TTC549 (cell line): ENCODE data around the gene PTPRF.

Source experiments
- FAIRE-seq: peaks from 2 replicates; lab custom pipeline; 2012; peaks lifted over from hg19 to GRCh38; lab: Jason Lieb, UNC

PTPRF gene

DNA sequence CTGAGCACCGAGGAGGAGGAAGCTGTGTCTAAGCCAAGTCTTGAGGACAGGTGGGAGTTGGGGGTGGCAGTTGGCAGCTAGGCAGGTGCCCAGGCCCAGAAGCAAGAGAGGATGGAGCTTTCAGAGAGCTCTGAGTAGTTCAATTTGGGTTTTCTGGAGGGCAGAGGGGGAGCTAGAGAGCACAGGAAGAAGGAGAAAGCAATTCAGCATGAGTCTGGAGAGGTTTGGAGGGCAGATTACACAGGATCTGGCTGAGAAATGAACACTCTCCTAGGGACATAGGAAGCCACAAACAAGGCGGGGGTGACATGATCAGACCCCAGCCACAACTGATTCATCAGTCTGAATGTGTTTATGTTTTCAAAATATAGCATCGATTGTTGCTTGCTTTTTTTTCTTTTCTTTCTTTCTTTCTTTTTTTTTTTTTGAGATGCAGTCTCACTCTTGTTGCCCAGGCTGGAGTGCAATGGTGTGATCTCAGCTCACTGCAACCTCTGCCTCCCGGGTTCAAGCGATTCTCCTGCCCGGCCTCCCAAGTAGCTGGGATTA, 23.8 kb downstream of the PTPRF start:
- FAIRE-seq, result no peak

DNA sequence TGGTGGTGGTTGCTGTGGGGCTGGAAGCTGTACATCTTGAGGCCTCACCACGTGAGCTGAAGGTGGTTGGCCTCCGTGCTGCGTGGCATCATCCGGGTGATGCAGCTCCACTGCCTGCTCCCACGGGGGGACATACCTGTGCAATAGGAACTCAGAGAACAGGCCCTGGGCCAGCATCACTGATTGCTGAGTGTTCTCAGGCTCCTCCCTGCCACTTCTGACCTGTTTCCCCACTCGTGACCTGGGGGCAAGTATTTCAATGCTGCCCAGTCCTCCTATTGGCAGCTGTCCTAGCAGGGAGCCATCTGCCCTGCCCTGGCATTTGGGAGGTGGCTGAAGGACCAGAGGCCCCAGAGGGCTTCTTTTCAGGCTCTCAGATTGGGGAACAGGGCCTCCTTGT, 26.1 kb downstream of the PTPRF start:
- no peak for FAIRE-seq

DNA sequence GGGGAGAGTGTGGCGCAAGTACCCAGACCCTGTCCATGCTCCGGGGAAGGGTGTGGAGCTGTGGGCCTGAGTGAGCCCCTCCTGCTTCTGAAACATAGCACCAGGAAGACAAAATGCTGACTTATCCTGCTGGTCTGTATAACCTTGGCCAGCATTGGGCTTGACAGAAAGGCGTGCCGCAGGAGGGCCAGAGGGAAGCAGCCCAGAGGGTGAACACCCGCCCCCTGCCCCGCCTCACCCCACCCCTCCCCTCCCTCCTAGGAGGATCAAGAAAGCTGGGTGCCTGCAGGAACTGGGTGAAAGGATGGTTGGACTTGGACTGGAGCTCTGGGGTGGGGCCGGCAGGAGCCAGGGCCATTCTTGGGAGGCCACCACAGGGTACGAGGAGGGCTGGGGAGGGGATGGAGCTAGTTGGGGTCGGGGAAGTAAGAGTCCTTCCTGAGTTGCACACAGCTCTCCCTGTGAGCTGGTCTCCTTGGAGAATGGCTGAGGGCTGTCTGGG, 27.1 kb downstream of the PTPRF start:
- no peak for FAIRE-seq

DNA sequence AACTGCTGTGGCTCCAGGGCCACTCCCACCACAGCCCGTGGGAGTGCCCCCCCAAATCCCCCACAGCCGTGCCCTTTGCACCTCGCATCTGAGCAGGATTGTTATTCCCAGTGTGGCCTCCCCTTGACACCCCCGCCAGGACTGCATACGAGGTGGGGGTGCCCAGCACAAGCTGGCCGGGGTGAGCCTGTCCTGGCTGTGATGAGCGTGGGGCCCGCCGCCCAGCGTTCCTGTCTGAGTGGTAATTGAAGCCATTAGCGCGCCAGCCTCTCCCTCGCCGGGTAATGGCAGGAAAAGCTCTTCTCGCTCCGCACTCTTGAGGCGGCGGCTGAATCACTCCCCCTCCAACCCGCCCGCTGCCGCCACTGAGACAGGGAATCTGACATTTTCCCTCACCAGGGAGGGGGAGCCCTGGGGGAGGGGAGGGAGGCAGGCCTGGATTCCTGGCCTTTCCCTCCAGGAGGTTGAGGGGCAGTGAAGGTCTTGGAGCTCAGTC, 27.7 kb downstream of the PTPRF start:
- no peak for FAIRE-seq

DNA sequence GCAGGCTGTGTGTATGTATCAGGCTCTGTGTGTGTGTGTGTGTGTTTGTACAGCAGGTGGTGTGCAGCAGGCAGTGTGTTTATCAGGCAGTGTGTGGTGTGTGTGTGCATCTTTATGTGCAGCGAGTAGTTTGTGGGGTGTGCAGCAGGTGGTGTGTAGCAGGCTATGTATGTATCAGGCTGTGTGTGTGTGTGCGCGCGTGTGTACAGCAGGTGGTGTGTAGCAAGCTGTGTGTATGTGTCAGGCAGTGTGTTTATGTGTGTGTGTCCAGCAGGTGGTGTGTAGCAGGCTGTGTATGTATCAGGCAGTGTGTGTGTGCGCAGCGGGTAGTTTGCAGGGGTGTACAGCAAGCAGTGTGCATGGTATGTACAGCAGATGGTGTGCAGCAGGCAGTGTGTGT, 29.0 kb downstream of the PTPRF start:
- FAIRE-seq, result no peak

DNA sequence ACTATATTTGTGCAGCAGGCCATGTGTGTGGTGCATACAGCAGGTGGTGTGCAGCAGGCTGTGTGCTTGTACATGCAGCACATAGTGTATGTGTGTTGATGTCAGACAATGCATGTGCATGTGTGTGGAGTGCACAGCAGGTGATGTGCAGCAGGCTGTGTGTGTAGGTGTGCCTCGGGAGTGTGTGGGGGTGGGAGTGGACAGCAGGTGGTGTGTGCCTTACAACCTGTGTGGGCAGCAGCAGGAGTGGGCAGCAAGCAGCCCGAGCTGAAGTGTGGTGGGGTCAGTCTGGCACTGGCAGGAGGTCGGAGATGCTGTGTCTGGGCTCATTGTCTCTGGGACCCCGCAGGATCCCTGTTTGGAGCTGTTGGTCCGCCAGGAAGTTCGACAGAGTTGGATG, 29.6 kb downstream of the PTPRF start:
- no peak for FAIRE-seq

DNA sequence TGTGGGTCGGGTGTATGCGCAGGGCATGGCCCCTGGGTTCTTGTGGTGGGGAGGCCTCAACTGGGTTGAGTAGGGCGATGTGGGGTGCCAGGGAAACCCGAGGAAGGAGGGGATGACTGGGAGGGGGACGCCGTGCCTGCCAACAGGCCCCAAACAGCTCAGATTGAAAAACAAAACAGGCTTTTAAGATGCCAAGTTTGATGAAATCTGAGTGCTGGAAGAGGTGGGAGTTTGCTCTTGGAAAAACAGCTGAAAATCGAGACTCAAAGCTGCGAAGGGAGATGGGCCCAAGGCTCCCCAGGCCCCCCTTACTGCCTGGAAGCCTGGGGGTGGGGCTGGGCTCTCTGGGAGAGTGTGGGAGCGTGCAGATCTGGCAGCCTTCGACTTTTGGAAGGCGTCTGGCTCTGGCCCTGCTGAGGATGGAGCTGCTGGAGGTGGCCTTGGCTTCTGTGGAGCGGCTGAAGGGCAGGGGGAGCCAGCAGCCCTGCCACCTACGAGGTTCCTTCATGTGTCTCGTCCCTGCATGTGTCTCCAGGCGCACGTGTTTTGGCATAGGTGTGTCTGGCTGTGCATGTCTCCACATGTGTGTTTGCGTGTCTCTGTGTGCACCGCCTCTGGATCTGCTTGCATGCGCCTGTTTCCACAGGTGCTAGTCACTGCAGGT, 33.3 kb downstream of the PTPRF start:
- no peak for FAIRE-seq

DNA sequence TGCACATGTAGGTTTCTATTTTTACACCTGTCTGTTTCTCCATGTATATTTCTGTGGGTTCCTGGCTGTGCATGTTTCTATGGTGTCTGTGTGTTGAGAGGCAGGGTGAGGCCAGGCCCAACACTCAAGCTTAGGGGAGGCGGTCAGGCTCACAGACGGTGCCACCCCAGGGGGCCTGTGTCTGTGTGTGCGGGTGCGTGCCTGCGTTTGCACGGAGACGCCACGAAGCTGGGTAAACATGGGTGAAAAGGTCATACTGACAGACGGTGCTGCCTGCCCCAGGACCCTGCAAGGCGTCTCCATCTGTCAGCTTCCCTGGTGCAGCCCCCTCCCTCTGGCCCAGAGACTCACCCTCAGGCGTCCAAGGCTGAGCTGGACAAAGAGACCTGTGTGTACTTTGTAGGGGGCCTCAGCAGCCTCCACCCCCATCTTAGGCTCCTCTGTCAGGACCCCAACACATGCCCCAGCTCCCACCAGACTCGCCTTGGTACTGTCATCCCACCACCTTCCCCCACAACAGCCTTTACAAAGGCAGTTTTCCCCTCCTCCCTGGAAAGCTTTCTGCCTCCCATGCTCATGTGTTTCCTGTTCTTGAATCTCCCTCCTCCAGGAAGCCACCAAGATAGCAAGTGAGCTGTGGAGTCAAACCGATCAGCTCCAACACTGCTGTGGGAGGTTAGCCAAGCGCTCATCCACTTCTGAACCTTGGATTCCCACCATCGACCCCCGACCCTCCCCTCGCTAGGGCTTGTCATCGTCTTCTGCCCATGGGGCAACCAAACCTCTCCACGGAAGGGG, 34.1 kb downstream of the PTPRF start:
- no peak for FAIRE-seq

DNA sequence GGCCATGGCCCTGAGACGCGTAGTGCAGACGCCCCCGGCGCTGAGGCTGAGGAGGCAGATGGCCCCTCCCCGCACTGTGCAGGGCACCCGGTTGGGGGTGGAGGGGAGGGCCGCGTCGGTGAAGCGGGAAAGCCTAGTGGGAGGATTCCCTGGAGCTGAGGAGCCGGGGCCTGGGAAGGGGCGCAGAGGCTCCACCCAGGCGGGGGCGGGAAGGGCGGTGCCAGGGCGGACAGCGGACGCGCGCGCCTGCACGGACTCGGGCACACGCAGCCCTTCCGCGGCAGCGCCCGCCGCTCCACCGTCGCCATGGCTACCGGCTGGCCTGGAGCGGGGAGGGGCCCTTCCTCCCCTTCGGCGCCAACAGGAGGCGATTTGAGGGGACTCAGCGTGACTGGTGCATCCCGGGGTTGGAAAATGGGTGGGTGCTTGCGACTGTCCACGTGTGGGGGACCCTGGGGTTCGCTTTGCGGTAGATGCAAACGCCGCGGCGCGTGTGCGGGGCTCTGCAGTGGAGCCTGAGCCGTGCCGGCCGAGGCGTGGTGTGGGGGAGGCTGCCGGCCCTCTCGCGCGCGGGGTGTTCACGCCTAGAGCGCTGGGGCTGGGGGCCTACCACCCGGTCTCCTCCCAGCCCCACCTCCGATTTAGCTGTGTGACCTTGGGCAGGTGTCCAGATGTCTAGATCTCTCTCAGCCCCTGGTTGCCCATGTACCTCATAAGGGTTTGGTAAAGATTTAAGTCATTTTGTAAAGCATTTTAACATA, 35.1 kb downstream of the PTPRF start:
- no peak for FAIRE-seq

DNA sequence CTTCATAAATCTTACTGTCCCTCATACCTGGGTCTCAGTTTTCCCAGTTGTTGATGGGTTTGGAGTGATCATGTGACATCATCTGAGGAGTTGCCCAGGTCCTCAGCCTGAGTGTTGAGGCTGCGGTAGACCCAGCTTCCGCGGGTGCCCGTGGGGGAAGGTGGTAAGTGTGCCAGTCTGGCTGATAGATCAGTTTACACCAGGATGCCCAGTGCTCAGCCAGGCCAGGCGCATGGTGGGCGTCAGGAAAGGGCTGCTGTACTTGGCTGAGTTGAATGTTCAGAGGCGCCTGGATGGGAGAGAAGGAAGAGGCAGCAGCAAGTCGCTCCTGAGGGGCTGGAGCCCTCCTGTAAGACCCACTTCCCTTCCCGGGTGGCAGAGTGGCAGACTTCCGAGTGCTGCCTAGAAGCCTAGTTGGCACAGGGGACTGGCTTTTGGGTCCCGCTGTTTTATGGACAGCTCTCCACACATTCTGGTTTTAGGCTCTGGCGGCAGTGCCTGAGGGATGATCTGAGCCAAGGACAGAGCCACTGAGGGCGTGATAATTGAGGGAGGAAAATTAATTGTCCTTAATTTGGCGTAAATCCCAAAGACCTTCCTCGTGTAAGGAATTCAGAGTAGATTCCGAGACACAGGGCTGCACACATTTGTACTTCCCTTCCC, 35.8 kb downstream of the PTPRF start:
- no peak for FAIRE-seq

DNA sequence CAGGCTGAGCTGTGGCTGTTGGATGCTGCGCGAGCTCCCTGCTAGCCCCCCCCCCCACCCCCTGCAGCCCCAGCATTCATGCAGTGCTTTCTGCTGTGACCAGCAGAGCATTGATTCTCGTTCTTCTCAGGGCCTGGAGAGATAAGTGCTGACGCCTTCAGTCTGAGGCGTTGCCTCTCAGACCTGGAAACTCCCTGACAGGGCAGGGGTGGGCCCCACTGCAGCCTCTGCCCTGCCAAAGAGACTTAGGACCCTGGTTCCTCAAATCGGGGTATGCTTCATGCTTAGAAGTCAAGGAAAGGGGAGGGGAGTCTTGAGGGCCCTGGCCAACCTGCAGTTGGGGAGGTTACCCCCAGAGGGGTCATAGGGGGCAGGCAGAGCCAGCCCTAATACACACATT, 38.5 kb downstream of the PTPRF start:
- FAIRE-seq, result no peak

DNA sequence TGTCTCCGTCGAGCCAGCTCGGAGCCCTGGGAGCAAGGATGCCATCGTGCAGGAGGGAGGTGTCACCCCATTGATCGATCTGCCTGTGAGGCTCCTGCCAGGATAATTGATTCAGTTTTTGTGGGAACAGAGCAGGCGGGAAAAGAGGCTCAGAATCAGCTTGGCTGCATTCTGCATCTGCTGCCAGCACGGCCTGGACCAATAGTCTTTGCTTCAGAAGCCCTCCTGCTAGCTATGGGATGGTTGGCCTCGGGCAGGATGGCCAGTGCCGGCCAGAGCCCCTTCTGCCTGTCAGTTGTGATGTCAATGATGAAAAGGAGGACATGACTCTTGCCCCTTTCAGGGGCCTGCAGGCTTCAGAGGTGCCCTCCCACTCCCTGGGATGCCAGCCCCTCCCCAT, 39.6 kb downstream of the PTPRF start:
- no peak for FAIRE-seq

DNA sequence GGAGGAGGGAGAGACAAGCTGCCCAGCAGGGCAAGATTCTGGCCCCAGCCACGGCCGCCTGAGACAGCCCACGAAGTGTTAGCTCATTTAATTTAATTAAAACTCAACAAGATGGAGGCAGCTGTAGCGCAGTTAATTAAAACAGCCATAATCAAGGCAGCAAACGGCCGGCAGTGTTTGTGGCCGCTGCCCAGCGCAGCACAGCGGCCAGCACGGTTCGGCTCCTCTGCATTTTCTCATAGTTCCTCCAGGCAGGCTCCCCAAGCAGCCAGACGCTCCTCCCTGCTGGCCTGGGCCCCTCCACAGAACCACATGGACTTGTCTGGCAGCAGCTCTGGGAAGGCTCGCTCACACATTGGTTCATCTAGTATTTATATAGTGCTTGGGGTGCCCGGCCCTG, 40.0 kb downstream of the PTPRF start:
- no peak for FAIRE-seq

DNA sequence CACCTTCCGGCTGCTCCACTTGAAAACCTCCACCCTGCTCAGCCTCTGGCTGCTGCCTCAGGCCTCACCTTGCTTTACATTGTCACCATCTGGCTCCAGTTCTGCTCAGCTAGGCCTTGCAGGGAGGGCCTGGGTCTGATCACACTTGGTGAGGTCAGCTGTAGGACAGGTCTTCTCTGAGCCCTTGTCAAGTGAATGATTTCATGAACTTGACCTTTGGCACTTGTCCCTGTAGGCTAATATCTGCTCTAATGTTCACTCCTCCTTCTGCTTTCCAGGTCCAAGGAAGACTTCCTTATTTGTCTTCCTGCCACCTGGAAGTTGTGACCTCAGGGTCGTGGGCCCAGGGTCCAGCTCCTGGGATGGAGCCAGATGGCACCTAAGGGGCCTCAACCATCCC, 41.4 kb downstream of the PTPRF start:
- no peak for FAIRE-seq

DNA sequence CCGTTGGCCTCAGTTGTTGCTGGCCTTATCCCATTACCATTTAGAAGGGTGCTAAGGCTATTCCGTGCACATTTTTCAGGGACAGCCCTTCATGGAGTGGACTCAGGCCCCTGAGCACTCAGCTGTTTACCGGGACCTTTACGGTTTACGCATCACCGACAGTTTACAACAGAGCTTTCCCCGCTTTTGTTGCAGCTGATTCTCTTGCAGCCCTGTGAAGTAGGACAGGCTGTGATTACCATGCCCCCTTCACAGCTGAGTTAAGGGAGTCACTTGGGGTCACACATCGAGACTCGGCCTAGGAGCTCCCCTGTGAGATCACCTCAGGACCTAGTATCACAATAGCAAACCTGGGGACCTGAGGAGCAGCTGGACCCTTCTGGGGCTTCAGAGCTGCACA, 41.9 kb downstream of the PTPRF start:
- FAIRE-seq, result no peak

DNA sequence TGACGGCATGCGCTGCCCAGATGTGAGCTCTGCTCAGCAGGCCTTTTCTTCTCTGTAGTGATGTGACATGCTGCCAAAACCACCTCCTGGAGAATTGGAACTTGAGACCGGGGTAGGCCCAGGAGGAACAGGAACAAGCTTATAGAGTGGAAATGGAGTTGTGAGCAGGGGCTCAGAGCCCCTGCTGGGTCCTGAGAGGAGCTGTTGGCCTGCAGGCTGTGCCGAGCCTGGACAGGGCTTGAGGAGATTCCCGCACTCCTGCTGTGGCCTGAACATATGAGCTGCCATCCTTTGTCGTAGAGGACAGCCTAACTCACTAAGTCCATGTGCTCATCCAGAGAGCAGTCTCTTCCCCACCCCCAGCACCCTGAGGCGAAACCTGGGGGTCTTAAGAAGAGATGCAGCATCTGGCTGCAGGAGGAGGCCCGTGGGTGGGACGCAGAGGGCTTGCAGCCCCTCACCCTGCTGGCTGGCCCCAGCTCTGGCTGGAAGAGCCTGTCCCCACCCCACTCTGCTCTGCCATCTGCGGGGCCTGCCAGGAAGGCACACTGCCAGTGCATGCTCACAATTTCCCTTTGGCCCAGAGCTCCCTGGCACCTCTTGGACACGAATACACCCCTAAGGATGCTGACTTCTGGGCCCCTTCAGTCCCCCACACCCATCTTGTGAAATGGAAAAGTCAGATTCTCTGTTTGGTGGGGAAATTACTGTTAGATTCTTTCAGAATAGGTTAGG, 42.5 kb downstream of the PTPRF start:
- FAIRE-seq, result no peak

DNA sequence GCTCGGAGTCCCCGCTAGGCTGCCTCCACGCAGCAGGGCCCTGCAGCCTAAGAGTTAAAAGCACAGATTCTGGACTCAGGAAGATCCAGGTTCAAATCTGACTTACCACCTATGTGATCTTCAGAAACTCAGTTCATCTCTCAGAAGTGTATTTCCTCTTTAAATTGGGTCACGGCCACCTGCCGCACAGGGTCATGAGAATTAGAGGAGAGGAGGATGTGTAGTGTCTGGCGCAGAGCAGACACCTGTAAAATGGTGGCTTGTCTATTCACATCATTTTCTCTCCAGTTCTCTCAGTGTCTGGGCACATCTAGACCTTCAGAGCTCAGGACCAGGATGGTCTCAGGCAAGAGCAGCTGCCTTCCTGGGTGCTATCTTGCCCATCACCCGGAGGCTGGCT, 45.8 kb downstream of the PTPRF start:
- no peak for FAIRE-seq

DNA sequence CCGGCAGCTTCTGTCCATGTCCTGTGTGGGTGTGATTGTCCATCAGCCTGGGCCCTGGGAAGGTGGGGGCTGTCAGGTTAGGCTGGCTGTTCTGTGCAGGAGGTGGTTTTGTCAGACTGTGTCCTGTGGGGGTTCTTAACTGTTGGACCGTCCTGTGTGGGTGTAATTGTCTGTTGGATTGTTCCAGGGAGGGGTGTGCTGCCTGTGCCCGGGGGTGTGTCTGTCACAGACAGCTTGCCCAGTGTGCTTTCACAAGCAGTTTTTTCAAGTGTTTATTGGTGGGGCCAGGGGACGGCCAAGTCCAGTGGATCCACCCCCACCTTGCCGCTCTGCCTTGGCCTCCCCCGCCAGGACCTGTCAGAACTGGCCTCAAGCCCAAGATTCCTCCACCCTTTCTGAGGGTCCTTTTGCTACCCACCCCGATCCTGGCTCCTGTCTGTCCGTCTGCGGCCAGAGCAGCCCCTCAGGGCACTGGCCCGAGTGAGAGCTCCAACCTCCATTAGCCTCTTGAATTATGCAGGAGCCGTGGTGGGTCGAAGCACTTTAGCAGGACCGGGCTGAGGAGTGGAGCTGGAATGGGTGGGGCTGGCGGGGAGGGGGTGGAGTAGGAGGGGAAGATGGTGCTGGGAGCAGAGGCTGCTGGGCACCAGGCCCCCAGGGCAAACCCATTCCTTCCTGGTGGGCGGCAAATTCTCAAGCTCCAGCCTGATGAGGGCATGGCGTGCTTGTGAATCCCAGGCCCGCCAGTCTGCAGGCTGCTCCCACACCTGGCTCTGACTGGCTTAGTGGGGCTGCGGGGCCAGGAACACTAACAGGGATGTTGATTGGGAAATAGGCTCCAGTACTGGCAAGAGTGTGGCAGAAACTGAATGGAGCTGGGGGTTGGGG, 47.2 kb downstream of the PTPRF start:
- FAIRE-seq, result no peak

DNA sequence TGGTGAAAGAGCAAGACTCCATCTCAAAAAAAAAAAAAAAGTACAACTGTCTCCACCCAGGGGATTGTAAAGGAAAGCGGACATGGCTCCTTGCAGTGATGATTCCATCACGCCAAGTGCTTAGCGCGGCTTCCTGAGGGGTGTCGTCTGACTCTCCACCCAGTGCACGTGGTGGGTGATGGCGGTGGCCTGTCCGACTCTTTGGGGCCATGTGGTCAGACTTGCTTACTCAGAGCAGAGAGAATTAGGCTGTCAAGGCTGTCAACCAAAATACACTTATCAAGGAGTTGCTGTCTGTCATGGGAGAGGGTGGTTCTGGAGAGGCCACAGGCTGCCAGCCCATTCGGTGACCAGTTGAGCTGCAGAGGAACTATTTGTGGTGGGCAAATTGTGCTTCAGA, 49.4 kb downstream of the PTPRF start:
- no peak for FAIRE-seq

DNA sequence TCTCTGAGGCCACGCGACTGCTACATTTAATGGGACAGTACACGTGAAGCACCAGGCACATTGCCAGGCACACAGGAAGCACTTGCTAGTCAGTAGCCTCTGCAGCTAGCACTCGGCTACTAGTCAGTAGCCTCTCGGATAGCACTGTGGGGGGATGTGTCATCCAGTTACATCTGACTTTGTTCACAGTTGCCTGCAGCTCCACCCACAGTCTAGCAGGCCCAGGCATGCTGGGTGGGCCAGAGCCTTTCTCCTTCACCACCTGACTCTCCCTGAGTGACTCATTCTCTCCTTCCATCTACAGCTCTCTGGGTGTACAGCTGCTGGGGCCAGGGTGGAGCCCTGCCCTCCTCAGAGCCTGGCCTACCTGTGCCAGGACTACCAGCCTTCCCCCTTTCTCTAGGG, 51.5 kb downstream of the PTPRF start:
- FAIRE-seq, result no peak
